Astrocyte of the spinal cord (primary cell): ENCODE measurements around the gene CEP85L.

Source experiments
- DNase-seq: peaks from one replicate; pipeline ENCODE4 v3.0.0; 2011; ENCODE audit warnings: low read depth, low spot score
- H3K4me3 ChIP-seq: 2 replicates; pipeline ENCODE4 v1.5.1; 2011; ENCODE audit warnings: low read depth, mild to moderate bottlenecking, low read length, moderate library complexity
- in situ Hi-C: cut with HindIII; loops from 2 replicates; pipeline ENCODE4 v1.10.0; 2017; ENCODE audit warnings: low sequenced_read_pairs
- TF ChIP-seq, protein P1 (sequence below): IDR thresholded peaks from 2 replicates; pipeline ENCODE4 v1.5.1; 2012; ENCODE audit warnings: low read depth, mild to moderate bottlenecking, low read length, inconsistent platforms

CEP85L gene

DNA sequence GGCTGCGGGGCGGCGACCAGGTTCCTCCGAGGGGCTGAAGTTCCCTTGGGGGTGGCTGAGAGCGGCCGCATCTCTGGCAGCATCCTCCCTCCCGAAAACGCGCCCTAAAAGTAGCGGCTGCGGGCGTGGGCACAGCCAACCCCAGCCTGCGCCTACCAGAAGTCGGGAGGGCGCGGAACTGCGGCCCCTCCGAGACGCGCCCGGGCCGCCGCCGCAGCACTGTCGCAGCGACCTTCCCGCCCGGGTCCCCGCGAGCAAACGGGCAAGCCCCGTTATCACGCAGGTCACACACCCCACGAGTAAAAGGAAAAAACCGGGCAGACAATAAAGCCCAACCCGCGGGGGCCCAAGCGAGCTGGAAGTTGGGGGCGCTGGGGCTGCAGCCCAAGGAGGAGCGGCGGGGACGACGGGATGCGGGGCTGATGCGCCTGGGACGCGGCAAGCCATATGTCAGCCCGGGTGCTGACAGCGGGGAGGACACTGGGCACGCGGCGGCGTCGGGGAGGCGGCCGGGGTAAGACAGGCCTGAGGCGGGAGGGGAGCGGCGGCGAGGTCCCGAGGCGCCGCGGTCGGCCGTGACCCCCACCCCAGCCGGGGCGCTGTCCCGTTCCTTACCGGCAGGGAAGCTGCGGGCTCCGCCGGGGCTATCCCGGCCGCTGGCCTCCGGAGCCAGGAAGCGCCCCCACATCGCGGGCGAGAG lies 659 bp downstream of the CEP85L start:
- TF ChIP-seq, protein P1, sequence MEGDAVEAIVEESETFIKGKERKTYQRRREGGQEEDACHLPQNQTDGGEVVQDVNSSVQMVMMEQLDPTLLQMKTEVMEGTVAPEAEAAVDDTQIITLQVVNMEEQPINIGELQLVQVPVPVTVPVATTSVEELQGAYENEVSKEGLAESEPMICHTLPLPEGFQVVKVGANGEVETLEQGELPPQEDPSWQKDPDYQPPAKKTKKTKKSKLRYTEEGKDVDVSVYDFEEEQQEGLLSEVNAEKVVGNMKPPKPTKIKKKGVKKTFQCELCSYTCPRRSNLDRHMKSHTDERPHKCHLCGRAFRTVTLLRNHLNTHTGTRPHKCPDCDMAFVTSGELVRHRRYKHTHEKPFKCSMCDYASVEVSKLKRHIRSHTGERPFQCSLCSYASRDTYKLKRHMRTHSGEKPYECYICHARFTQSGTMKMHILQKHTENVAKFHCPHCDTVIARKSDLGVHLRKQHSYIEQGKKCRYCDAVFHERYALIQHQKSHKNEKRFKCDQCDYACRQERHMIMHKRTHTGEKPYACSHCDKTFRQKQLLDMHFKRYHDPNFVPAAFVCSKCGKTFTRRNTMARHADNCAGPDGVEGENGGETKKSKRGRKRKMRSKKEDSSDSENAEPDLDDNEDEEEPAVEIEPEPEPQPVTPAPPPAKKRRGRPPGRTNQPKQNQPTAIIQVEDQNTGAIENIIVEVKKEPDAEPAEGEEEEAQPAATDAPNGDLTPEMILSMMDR: peak; percentile 4
- in situ Hi-C loops: no loop called here
- no peak for DNase-seq

GRCh38 chr6:118649918-118650581 lies 1.3 kb downstream of the CEP85L start:
- peak overlapping the region; percentile 83 for H3K4me3 ChIP-seq
- TF ChIP-seq, protein P1: no peak
- in situ Hi-C loops: no loop called here
- DNase-seq: peak; percentile 58

More for the DNA sequence above, 659 bp downstream of the CEP85L start:
- H3K4me3 ChIP-seq: peak overlapping the region; percentile 83

DNA sequence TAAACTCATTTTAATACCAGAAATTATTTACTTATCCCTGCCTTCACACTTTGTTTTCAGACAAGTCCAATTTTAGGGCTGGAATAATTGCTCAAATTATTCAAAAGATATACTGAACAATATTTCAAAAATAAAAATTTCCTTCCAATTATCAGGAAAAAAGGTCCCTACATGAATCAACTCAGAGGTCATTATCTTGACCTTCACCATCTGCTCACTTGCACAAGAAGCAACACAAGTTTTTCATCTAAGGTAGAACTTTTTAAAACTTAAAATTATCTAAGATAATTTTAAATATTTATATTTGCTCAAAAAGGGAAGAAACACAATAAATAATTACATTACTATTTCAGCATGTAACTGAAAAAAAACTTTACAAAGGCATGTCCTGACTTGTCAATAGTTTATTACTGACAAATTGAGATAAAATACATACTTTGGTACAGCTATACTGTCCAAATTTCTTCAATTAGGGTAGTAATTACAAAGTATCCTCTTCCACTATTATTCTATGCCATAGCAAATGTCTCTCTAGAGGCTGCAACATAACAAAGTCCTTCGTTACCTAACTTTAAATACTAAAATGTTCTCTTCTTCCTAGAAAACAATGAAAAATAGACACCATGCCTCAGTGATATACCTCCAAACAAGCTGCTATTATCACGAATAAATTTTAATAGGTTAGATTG lies 2.4 kb downstream of the CEP85L start:
- no peak for DNase-seq
- TF ChIP-seq, protein P1: no peak
- H3K4me3 ChIP-seq: peak overlapping the region; percentile 83
- in situ Hi-C loops: no loop called here

- TF ChIP-seq, protein P1: no peak
- no peak for DNase-seq
Observed at GRCh38 chr6:118646977-118647376, 4.4 kb downstream of the CEP85L start.

GRCh38 chr6:118645395-118645794 lies 6.0 kb downstream of the CEP85L start:
- no peak for DNase-seq
- in situ Hi-C loops: no loop called here
- H3K4me3 ChIP-seq: no peak overlapping the region
- TF ChIP-seq, protein P1: no peak

More at GRCh38 chr6:118646977-118647376, 4.4 kb downstream of the CEP85L start:
- no peak overlapping the region for H3K4me3 ChIP-seq
- in situ Hi-C loops: no loop called here

DNA sequence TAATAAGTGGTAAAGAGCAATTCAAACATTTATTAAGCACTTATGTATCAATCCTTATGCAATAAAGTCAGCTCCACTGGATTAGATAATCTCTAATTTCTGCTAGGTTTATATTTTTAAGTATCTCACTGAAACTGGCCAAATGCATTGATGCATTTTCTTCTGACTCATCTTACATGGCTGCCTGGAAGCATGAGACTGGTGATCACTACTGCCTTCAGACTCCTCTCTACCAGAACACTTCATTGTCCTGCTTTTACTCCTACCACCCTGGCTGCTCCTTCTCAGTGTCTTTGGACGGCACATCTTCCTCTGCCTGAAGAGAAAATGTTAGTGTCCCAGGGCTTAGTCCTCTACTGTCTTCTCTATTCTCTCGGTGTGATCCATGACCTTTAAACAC lies 7.4 kb downstream of the CEP85L start:
- in situ Hi-C loops: no loop called here
- no peak overlapping the region for H3K4me3 ChIP-seq
- DNase-seq: peak; percentile 24
- TF ChIP-seq, protein P1: no peak
